Measurements from ENCODE around the gene LRRC39. TPM values are rescaled to one million over a fixed set of nuclear protein-coding genes. Genes with fewer than 3 reads are reported as not detected.

Gene LRRC39
- total RNA-seq, 1 experiment from 2014 or later: 0.67 TPM

DNA sequence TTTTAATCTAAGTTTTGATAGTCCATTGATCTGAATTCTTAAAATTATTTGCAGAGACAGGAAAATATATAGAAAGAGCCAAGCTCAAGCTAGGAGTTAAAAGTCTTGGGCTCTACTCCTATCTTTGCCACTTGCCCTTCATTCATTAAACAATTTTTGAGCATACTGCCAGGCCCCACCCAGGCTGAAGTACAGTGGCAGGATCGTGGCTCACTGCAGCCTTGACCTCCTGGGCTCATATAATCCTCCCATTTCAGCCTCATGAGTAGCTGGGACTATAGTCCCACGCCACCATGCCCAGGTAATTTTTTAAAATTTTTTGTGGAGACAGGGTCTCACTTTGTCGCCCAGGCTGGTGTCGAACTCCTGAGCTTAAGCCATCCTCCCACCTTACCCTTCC lies 36.9 kb downstream of the LRRC39 start:
- Histone ChIP-seq H3K9me3 (ENCODE audit: low read depth, low read length, poor library complexity, severe bottlenecking) (no peaks in the 10 kb centered on the region), H3K27me3 (replicated peaks; ENCODE audit: insufficient read depth, low read depth, low read length, poor library complexity) (no peaks in the 10 kb centered on the region), H3K36me3 (ENCODE audit: insufficient read depth, low read length, poor library complexity, severe bottlenecking) (peaks cover 61% of the 10 kb centered on the region), H3K4me1 (ENCODE audit: insufficient read depth, low read length, poor library complexity, severe bottlenecking) (no peaks in the 10 kb centered on the region), H3K4me3 (ENCODE audit: low read depth, low read length, poor library complexity, severe bottlenecking) (no peak overlapping the region), H3K27ac (ENCODE audit: low read depth, low read length, poor library complexity, severe bottlenecking) (no peak overlapping the region)
- ChIA-PET CTCF (no interaction called here), POLR2A (ENCODE audit: low non-redundant PET) (no interaction called here)
- BruUV-seq (replicated peaks): no TSS peak
- TF ChIP-seq EZH2 (IDR thresholded peaks at IDR 0.05; ENCODE audit: borderline replicate concordance, low read depth, low read length, poor library complexity, severe bottlenecking) (no peak), CTCF (conservative IDR thresholded peaks at IDR 0.05; ENCODE audit: low read depth, low read length) (no peak)
- intact Hi-C loops (cut with micrococcal nuclease; ENCODE audit: unreplicated experiment): no loop called here
- no peak for DNase-seq (ENCODE audit: low spot score)

- Histone ChIP-seq H3K27me3 (replicated peaks; ENCODE audit: insufficient read depth, low read depth, low read length, poor library complexity) (no peaks in the 10 kb centered on the region), H3K9me3 (ENCODE audit: low read depth, low read length, poor library complexity, severe bottlenecking) (no peaks in the 10 kb centered on the region), H3K36me3 (ENCODE audit: insufficient read depth, low read length, poor library complexity, severe bottlenecking) (peaks cover 35% of the 10 kb centered on the region), H3K4me3 (ENCODE audit: low read depth, low read length, poor library complexity, severe bottlenecking) (no peak overlapping the region), H3K4me1 (ENCODE audit: insufficient read depth, low read length, poor library complexity, severe bottlenecking) (peaks cover 9% of the 10 kb centered on the region), H3K27ac (ENCODE audit: low read depth, low read length, poor library complexity, severe bottlenecking) (no peak overlapping the region)
- DNase-seq (ENCODE audit: low spot score): no peak
- CTCF ChIA-PET: no interaction called here
- POLR2A ChIA-PET (ENCODE audit: low non-redundant PET): no interaction called here
- TF ChIP-seq EZH2 (IDR thresholded peaks at IDR 0.05; ENCODE audit: borderline replicate concordance, low read depth, low read length, poor library complexity, severe bottlenecking) (no peak), CTCF (conservative IDR thresholded peaks at IDR 0.05; ENCODE audit: low read depth, low read length) (no peak)
- intact Hi-C loops (cut with micrococcal nuclease; ENCODE audit: unreplicated experiment): loop anchor here (10.0 kb wide), 2 partner anchors 217 to 317 kb away; partner anchors contain the start of gene CDC14A
- BruUV-seq (replicated peaks): no TSS peak
These were observed 40.5 kb downstream of the LRRC39 start for GRCh38 chr1:100137602-100138001.

- no peak overlapping the region for H3K27ac ChIP-seq (ENCODE audit: low read depth, low read length, poor library complexity, severe bottlenecking)
- CTCF ChIA-PET: interaction anchor here (0.9 kb wide), 1 partner anchor 1666 kb away, joined by 3 read pairs; no protein-coding TSS in a partner anchor
- no peaks in the 10 kb centered on the region for H3K27me3 ChIP-seq (replicated peaks; ENCODE audit: insufficient read depth, low read depth, low read length, poor library complexity)
- no TSS peak for BruUV-seq (replicated peaks)
- DNase-seq (ENCODE audit: low spot score): peak; percentile 17
- intact Hi-C loops (cut with micrococcal nuclease; ENCODE audit: unreplicated experiment): loop anchor here (2.0 to 10.0 kb wide), 3 partner anchors 220 to 326 kb away; partner anchors contain the start of gene CDC14A
- no peak overlapping the region for H3K4me3 ChIP-seq (ENCODE audit: low read depth, low read length, poor library complexity, severe bottlenecking)
- H3K9me3 ChIP-seq (ENCODE audit: low read depth, low read length, poor library complexity, severe bottlenecking): no peaks in the 10 kb centered on the region
- peaks cover 16% of the 10 kb centered on the region for H3K36me3 ChIP-seq (ENCODE audit: insufficient read depth, low read length, poor library complexity, severe bottlenecking)
- H3K4me1 ChIP-seq (ENCODE audit: insufficient read depth, low read length, poor library complexity, severe bottlenecking): peaks cover 20% of the 10 kb centered on the region
- POLR2A ChIA-PET (ENCODE audit: low non-redundant PET): no interaction called here
- TF ChIP-seq CTCF (conservative IDR thresholded peaks at IDR 0.05; ENCODE audit: low read depth, low read length) (peak; percentile 40; the same call in 1 of the 2 replicates), EZH2 (IDR thresholded peaks at IDR 0.05; ENCODE audit: borderline replicate concordance, low read depth, low read length, poor library complexity, severe bottlenecking) (no peak)
These were observed 43.2 kb downstream of the LRRC39 start for GRCh38 chr1:100134872-100135271.
